NT2/D1 (cell line): ENCODE data around the gene CDK14.

Experiments used
- SUZ12 ChIP-seq: IDR thresholded peaks from 2 replicates; pipeline ENCODE4 v1.6.1; 2011; ENCODE audit not compliant: insufficient read length, insufficient read depth; ENCODE audit errors: extremely low read depth
- YY1 ChIP-seq: IDR thresholded peaks from 2 replicates; pipeline ENCODE4 v1.6.1; 2011; ENCODE audit not compliant: insufficient read length, insufficient read depth
- ZNF274 ChIP-seq: IDR thresholded peaks from 2 replicates; pipeline ENCODE4 v1.6.1; 2011; ENCODE audit warnings: mild to moderate bottlenecking, low read depth, low read length

DNA sequence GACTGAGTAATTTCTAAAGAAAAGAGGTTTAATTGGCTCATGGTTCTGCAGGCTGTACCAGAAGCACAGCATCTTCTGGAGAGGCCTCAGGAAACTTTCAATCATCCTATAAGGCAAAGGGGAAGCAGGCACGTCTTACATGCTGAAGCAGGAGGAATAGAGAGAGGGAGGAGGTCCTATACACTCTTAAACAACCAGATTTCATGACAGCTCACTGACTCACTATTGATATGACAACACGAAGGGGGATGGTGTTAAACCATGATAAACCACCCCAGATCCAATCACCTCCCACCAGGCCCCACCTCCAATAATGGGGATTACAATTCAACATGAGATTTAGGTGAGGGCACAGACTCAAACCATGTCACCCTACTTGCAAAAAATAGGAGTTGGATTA, 201.5 kb downstream of the CDK14 start:
- TF ChIP-seq SUZ12 (no peak), ZNF274 (no peak), YY1 (no peak)
